MM.1S (cell line): Measurements from ENCODE around the gene ATPAF1.

Source experiments
- DNase-seq: peaks from one replicate; pipeline ENCODE4 v3.0.0-alpha.2; 2015
- H2AFZ ChIP-seq: fragments of 300-600 bp; sonication (generic); 2 replicates; pipeline ENCODE4 v1.6.0; 2016; ENCODE audit warnings: antibody characterized with exemption, low read length
- H3F3A ChIP-seq: fragments of 300-600 bp; sonication (generic); 2 replicates; pipeline ENCODE4 v1.6.1; 2016; ENCODE audit warnings: mild to moderate bottlenecking, antibody characterized with exemption, low read length, moderate library complexity, mixed read lengths; ENCODE audit not compliant: insufficient read depth
- H3K27ac ChIP-seq: fragments of 300-600 bp; sonication (generic); 2 replicates; pipeline ENCODE4 v1.5.1; 2016; ENCODE audit warnings: mild to moderate bottlenecking, low read length
- H3K27me3 ChIP-seq: fragments of 300-600 bp; sonication (generic); replicated peaks from 2 replicates; pipeline ENCODE4 v1.6.0; 2016; ENCODE audit warnings: low read length; ENCODE audit not compliant: insufficient read depth
- H3K36me3 ChIP-seq: fragments of 300-600 bp; sonication (generic); replicated peaks from 2 replicates; pipeline ENCODE4 v1.6.1; 2016; ENCODE audit warnings: mild to moderate bottlenecking, low read length, mixed read lengths; ENCODE audit not compliant: insufficient read depth
- H3K4me1 ChIP-seq: fragments of 300-600 bp; sonication (generic); 2 replicates; pipeline ENCODE4 v1.6.1; 2016; ENCODE audit warnings: low read length, mixed read lengths
- H3K4me2 ChIP-seq: fragments of 300-600 bp; sonication (generic); 2 replicates; pipeline ENCODE4 v1.6.0; 2016; ENCODE audit warnings: low read depth, low read length
- H3K4me3 ChIP-seq: fragments of 300-600 bp; sonication (generic); 2 replicates; pipeline ENCODE4 v1.5.1; 2016; ENCODE audit warnings: low read length, mixed read lengths
- H3K79me2 ChIP-seq: fragments of 300-600 bp; sonication (generic); 2 replicates; pipeline ENCODE4 v1.6.1; 2016; ENCODE audit warnings: mixed run types, low read length, mixed read lengths
- H3K9ac ChIP-seq: fragments of 300-600 bp; sonication (generic); 2 replicates; pipeline ENCODE4 v1.6.1; 2016; ENCODE audit warnings: low read length, mixed read lengths
- H3K9me2 ChIP-seq: fragments of 300-600 bp; sonication (generic); replicated peaks from 2 replicates; pipeline ENCODE4 v1.6.1; 2016; ENCODE audit warnings: mild to moderate bottlenecking, low read length, mixed read lengths; ENCODE audit not compliant: insufficient read depth
- H3K9me3 ChIP-seq: fragments of 300-600 bp; sonication (generic); replicated peaks from 2 replicates; pipeline ENCODE4 v1.6.1; 2016; ENCODE audit warnings: mild to moderate bottlenecking, low read length, mixed read lengths; ENCODE audit not compliant: insufficient read depth
- H4K20me1 ChIP-seq: fragments of 300-600 bp; sonication (generic); 2 replicates; pipeline ENCODE4 v1.6.1; 2016; ENCODE audit warnings: mild to moderate bottlenecking, low read length, moderate library complexity, mixed read lengths; ENCODE audit not compliant: insufficient read depth
- EZH2 ChIP-seq: fragments of 300-600 bp; sonication (generic); optimal IDR thresholded peaks from 2 replicates; pipeline ENCODE3; 2017; ENCODE audit warnings: low read depth, mild to moderate bottlenecking, antibody characterized with exemption, low read length, mixed read lengths
- EZH2phosphoT487 ChIP-seq: fragments of 300-600 bp; sonication (generic); IDR thresholded peaks from 2 replicates; pipeline ENCODE4 v1.6.1; 2018; ENCODE audit warnings: antibody characterized with exemption, low read length
- TF ChIP-seq, protein P1 (sequence below): fragments of 300-600 bp; sonication (generic); IDR thresholded peaks from 2 replicates; pipeline ENCODE4 v1.5.1; 2016; ENCODE audit warnings: antibody characterized with exemption, low read length, mixed read lengths

ATPAF1 gene, protein sequence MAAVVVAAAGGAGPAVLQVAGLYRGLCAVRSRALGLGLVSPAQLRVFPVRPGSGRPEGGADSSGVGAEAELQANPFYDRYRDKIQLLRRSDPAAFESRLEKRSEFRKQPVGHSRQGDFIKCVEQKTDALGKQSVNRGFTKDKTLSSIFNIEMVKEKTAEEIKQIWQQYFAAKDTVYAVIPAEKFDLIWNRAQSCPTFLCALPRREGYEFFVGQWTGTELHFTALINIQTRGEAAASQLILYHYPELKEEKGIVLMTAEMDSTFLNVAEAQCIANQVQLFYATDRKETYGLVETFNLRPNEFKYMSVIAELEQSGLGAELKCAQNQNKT

DNA sequence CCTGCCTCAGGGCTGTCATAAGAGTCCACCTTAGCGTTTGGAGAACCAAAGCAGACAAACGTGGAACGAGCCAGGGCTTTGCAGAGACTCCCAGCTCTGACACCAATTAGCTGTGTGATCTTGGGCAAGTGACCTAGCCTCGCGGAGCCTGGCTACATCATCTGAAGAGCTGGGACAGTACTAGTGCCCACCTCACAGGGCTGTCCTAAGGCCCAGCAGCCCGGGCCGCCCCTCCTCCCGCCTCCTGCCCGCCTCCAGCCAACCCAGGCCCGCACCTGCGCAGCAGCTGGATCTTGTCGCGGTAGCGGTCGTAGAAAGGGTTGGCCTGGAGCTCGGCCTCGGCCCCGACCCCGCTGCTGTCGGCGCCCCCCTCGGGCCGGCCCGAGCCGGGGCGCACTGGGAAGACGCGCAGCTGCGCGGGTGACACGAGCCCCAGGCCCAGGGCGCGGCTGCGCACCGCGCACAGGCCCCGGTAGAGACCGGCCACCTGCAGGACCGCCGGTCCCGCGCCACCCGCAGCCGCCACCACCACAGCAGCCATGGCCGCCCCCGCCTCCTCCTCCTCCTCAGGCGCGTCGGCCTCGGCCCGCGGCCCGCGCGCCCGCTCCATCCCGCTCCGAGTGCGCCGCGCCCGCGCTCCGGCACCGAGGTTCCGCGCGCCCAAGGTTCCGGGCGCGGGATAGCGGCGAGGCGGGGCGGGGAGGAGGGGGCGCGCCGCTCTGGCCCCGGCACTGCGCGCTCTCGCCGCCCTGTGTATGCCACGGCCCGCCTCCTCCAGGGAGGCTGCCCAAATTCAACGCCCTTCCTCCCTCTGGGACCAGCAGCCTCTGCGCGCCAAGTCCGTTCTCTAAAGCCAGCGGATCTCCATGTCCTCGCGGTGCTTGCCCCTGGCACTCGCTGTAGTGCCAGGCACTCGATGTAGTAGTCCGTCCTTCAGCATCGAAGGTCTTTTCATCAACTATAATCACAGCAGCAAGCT lies at the start of gene ATPAF1:
Gene ATPAF1, minus strand, starts transcription at position 583 of the 979 bp plus-strand sequence. Its CDS starts 42 bp downstream, at position 541.
- H3K4me2 ChIP-seq, result peak within 1 kb of the TSS; percentile 80
- TF ChIP-seq, protein P1, sequence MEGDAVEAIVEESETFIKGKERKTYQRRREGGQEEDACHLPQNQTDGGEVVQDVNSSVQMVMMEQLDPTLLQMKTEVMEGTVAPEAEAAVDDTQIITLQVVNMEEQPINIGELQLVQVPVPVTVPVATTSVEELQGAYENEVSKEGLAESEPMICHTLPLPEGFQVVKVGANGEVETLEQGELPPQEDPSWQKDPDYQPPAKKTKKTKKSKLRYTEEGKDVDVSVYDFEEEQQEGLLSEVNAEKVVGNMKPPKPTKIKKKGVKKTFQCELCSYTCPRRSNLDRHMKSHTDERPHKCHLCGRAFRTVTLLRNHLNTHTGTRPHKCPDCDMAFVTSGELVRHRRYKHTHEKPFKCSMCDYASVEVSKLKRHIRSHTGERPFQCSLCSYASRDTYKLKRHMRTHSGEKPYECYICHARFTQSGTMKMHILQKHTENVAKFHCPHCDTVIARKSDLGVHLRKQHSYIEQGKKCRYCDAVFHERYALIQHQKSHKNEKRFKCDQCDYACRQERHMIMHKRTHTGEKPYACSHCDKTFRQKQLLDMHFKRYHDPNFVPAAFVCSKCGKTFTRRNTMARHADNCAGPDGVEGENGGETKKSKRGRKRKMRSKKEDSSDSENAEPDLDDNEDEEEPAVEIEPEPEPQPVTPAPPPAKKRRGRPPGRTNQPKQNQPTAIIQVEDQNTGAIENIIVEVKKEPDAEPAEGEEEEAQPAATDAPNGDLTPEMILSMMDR, result no peak
- no peak for TF ChIP-seq EZH2
- TF ChIP-seq EZH2phosphoT487, result no peak
- H3K36me3 ChIP-seq, result 0 out of 2 replicates have a peak, but pooled peaks cover 2% of the 10 kb centered on the region
- peaks cover 18% of the 10 kb centered on the region for H3K79me2 ChIP-seq
- H3K27me3 ChIP-seq, result no peaks in the 10 kb centered on the region
- peak within 1 kb of the TSS; percentile 73 for H3K9ac ChIP-seq
- DNase-seq, result peak; percentile 72
- H3K4me3 ChIP-seq, result peak within 1 kb of the TSS; percentile 88
- H2AFZ ChIP-seq, result peak within 1 kb of the TSS; percentile 90
- no peaks in the 10 kb centered on the region for H4K20me1 ChIP-seq
- peaks cover 7% of the 10 kb centered on the region; the same call in 1 of the 2 replicates for H3K4me1 ChIP-seq
- peaks cover 6% of the 10 kb centered on the region; the same call in 1 of the 2 replicates for H3F3A ChIP-seq
- H3K27ac ChIP-seq, result no peak within 1 kb of the TSS
- H3K9me3 ChIP-seq, result no peaks in the 10 kb centered on the region
- no peaks in the 10 kb centered on the region for H3K9me2 ChIP-seq

DNA sequence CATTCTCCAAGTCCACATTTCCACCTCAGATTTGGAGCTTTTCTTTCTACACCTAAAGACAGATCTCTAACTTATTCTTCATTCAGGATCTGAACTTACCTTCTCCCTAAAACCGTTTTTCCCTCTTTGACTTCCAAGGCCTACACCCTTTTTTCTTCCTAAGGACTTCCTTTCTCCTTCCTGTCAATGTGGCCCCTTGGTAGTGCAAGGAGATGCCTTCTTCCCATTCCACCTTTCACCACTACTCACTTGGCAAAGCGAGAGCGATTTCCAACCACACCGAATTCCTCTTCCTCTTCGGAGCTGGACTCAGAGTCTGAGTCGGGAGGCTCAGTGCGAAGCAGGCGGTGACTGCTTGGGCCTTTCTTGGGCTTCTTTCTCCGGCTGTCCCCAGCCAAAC lies 49.5 kb upstream of the ATPAF1 start:
- no peak for DNase-seq
- H3K9me2 ChIP-seq, result no peaks in the 10 kb centered on the region
- H3K36me3 ChIP-seq, result no peaks in the 10 kb centered on the region; the same call in 1 of the 2 replicates
- H3K9me3 ChIP-seq, result no peaks in the 10 kb centered on the region
- 0 out of 2 replicates have a peak, but pooled peaks cover 4% of the 10 kb centered on the region for H4K20me1 ChIP-seq
- no peaks in the 10 kb centered on the region for H3K27me3 ChIP-seq
- H3K79me2 ChIP-seq, result peaks cover 41% of the 10 kb centered on the region
- H3K9ac ChIP-seq, result peak overlapping the region; percentile 94; the same call in 1 of the 2 replicates
- H3K4me3 ChIP-seq, result peak overlapping the region; percentile 98
- H2AFZ ChIP-seq, result no peak overlapping the region
- H3K4me2 ChIP-seq, result peak overlapping the region; percentile 81
- no peaks in the 10 kb centered on the region for H3F3A ChIP-seq
- TF ChIP-seq EZH2phosphoT487, result no peak
- TF ChIP-seq, protein P1, result no peak
- TF ChIP-seq EZH2, result no peak
- peaks cover 17% of the 10 kb centered on the region for H3K4me1 ChIP-seq
- no peak overlapping the region for H3K27ac ChIP-seq

DNA sequence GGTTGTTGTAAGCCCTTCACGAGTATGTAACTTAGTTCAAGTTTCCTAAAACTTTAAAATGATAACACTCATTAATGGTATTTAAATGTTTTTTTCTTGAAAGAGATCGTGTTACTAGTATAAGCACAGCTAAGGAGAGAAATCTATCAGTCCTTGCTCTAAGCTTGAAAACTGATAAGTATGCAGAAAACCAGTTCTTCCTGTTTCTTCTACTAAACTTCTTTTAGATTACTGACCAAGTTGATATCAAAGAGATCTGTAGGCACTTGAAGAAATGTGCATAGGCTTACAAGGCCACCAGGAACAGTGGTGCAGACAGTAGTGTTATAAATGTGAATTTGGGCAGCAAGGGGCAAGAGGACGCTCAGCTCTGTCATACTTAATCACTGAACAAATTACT lies 46.8 kb upstream of the ATPAF1 start:
- Histone ChIP-seq H3K4me2 (no peak overlapping the region), H4K20me1 (0 out of 2 replicates have a peak, but pooled peaks cover 4% of the 10 kb centered on the region), H3K4me3 (no peak overlapping the region), H3K9me2 (no peaks in the 10 kb centered on the region), H3K79me2 (peaks cover 54% of the 10 kb centered on the region), H3K9me3 (no peaks in the 10 kb centered on the region), H3F3A (no peaks in the 10 kb centered on the region), H3K36me3 (no peaks in the 10 kb centered on the region; the same call in 1 of the 2 replicates), H2AFZ (no peak overlapping the region), H3K27me3 (no peaks in the 10 kb centered on the region), H3K27ac (no peak overlapping the region), H3K4me1 (peaks cover 17% of the 10 kb centered on the region), H3K9ac (no peak overlapping the region)
- DNase-seq, result no peak
- TF ChIP-seq EZH2phosphoT487 (no peak), EZH2 (no peak)
- TF ChIP-seq, protein P1, result no peak
